HL-60 (cell line): ENCODE results near the gene SELENOO.

Experiments
- GABPA ChIP-seq: IDR thresholded peaks from 2 replicates; pipeline ENCODE4 v1.6.1; 2012; ENCODE audit warnings: low read depth
- POLR2AphosphoS5 ChIP-seq: IDR thresholded peaks from 2 replicates; pipeline ENCODE4 v1.6.1; 2012; ENCODE audit warnings: low read depth
- REST ChIP-seq: IDR thresholded peaks from 2 replicates; pipeline ENCODE4 v1.6.1; 2012; ENCODE audit warnings: low read depth; ENCODE audit not compliant: insufficient replicate concordance
- TF ChIP-seq, protein P1 (sequence below): IDR thresholded peaks from one replicate; pipeline ENCODE4 v1.5.1; 2011; ENCODE audit warnings: low read length, control low read depth, inconsistent platforms; ENCODE audit not compliant: insufficient read depth

GRCh38 chr22:50161508-50162390 is 39.1 kb upstream of the SELENOO start:
- TF ChIP-seq GABPA: no peak
- TF ChIP-seq, protein P1, sequence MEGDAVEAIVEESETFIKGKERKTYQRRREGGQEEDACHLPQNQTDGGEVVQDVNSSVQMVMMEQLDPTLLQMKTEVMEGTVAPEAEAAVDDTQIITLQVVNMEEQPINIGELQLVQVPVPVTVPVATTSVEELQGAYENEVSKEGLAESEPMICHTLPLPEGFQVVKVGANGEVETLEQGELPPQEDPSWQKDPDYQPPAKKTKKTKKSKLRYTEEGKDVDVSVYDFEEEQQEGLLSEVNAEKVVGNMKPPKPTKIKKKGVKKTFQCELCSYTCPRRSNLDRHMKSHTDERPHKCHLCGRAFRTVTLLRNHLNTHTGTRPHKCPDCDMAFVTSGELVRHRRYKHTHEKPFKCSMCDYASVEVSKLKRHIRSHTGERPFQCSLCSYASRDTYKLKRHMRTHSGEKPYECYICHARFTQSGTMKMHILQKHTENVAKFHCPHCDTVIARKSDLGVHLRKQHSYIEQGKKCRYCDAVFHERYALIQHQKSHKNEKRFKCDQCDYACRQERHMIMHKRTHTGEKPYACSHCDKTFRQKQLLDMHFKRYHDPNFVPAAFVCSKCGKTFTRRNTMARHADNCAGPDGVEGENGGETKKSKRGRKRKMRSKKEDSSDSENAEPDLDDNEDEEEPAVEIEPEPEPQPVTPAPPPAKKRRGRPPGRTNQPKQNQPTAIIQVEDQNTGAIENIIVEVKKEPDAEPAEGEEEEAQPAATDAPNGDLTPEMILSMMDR: no peak
- no peak for TF ChIP-seq REST
- no peak for TF ChIP-seq POLR2AphosphoS5
